Panc1 (cell line): ENCODE results near the gene NHLRC1.

Experiments used
- POLR2AphosphoS5 ChIP-seq: IDR thresholded peaks from 2 replicates; pipeline ENCODE4 v1.6.1; 2012; ENCODE audit warnings: mild to moderate bottlenecking, low read depth, low read length, moderate library complexity
- TCF7L2 ChIP-seq: IDR thresholded peaks from 2 replicates; pipeline ENCODE4 v1.6.1; 2011; ENCODE audit warnings: mild to moderate bottlenecking, low read depth, low read length, inconsistent platforms
- TF ChIP-seq, protein P1 (sequence below): fragments of 450-650 bp; IDR thresholded peaks from 2 replicates; pipeline ENCODE4 v1.5.1; 2017; ENCODE audit warnings: mild to moderate bottlenecking
- TF ChIP-seq, protein P2 (sequence below), 2 experiments: IDR thresholded peaks; 2 replicates each; pipeline ENCODE4 v1.6.1; 2011 to 2012; ENCODE audit warnings: low read depth in 2 of 2, control low read depth in 1 of 2, low read length in 1 of 2, mild to moderate bottlenecking in 1 of 2, moderate library complexity in 1 of 2; ENCODE audit not compliant: insufficient read depth in 1 of 2

DNA sequence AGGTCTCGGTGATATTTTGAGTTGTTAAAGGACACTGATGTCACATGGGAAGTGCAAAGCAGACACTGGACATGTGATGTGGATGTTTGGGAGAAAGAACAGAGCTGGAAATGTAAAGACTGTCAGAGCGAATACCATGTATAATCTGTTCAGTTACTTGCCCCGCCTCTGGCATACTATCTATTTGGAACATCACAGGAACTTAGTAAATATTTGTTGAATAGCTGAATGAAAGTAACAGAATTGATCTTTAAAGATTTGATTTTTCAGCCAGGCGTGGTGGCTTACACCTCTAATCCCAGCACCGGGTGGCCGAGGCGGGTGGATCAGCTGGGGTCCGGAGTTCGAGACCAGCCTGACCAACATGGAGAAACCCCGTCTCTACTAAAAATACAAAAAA lies 13.8 kb upstream of the NHLRC1 start:
- TF ChIP-seq POLR2AphosphoS5 (no peak), TCF7L2 (no peak)
- TF ChIP-seq, protein P1, sequence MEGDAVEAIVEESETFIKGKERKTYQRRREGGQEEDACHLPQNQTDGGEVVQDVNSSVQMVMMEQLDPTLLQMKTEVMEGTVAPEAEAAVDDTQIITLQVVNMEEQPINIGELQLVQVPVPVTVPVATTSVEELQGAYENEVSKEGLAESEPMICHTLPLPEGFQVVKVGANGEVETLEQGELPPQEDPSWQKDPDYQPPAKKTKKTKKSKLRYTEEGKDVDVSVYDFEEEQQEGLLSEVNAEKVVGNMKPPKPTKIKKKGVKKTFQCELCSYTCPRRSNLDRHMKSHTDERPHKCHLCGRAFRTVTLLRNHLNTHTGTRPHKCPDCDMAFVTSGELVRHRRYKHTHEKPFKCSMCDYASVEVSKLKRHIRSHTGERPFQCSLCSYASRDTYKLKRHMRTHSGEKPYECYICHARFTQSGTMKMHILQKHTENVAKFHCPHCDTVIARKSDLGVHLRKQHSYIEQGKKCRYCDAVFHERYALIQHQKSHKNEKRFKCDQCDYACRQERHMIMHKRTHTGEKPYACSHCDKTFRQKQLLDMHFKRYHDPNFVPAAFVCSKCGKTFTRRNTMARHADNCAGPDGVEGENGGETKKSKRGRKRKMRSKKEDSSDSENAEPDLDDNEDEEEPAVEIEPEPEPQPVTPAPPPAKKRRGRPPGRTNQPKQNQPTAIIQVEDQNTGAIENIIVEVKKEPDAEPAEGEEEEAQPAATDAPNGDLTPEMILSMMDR = no peak
- TF ChIP-seq, protein P2, sequence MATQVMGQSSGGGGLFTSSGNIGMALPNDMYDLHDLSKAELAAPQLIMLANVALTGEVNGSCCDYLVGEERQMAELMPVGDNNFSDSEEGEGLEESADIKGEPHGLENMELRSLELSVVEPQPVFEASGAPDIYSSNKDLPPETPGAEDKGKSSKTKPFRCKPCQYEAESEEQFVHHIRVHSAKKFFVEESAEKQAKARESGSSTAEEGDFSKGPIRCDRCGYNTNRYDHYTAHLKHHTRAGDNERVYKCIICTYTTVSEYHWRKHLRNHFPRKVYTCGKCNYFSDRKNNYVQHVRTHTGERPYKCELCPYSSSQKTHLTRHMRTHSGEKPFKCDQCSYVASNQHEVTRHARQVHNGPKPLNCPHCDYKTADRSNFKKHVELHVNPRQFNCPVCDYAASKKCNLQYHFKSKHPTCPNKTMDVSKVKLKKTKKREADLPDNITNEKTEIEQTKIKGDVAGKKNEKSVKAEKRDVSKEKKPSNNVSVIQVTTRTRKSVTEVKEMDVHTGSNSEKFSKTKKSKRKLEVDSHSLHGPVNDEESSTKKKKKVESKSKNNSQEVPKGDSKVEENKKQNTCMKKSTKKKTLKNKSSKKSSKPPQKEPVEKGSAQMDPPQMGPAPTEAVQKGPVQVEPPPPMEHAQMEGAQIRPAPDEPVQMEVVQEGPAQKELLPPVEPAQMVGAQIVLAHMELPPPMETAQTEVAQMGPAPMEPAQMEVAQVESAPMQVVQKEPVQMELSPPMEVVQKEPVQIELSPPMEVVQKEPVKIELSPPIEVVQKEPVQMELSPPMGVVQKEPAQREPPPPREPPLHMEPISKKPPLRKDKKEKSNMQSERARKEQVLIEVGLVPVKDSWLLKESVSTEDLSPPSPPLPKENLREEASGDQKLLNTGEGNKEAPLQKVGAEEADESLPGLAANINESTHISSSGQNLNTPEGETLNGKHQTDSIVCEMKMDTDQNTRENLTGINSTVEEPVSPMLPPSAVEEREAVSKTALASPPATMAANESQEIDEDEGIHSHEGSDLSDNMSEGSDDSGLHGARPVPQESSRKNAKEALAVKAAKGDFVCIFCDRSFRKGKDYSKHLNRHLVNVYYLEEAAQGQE (IDR thresholded peaks at IDR 0.05; ENCODE audit: insufficient read depth in 1 of 2, low read depth in 2 of 2, low read length in 1 of 2) = no peak
